HG03460 (cell line): ENCODE data around the gene C4BPA.

Source experiments
- ATAC-seq: cut with Tn5 transposase; IDR thresholded peaks from one replicate; pipeline ENCODE4 v1.9.1; 2021; ENCODE audit not compliant: unreplicated experiment

Gene C4BPA

GRCh38 chr1:207077012-207077411, 27.0 kb upstream of the C4BPA start:
- no peak for ATAC-seq

GRCh38 chr1:207077470-207078377, 26.3 kb upstream of the C4BPA start:
- no peak for ATAC-seq

DNA sequence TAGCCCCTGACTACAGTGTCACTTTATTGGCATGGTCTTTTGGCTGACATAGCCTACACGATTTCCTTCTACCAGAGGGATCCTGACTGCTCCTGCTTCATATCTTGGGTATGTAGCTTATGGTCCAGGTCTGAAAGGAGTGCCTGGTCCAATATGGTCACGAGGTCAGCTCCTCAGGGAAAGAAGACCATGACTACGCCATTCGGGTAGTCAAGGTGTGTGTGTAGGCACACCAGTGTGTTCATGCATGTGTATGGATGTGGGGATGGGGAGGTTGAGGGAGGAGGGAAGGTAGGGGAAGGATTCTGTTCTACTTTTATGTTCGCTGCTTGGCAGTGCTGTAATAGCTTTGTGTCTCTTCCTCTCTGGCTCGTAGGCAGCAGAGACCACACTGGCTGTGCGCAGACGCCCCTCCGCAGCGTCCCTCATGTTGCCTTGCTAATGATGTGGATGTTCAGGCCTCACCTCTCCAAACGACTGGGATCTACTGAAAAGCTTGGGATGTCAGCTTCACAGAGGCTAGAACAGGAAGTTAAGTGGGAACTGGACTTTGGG, 25.4 kb upstream of the C4BPA start:
- no peak for ATAC-seq

DNA sequence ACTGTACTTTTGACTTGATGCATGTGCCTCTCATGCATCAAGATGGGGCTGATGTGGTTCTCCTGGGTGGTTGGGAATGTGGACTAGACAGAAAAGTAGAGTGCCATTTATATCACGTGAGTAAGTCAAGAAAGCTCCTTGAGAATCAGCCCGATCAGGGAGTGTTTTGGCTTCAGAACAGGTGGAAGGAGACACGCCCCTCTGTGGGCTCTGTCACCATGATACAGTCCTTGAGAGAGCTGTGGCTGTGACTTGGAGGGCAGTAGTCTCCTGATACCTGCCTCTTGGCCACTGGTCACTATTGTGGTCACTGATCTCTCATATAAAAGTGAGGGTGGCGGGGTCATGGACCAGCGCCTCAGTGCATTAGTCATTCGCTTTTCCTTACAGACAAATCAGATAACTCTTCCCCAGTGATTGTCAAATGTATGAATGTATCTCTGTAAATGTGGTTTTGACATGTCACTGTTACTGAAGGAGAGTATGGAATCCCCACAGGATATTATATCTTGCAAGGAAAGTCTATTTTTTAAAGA, 24.3 kb upstream of the C4BPA start:
- ATAC-seq = no peak

DNA sequence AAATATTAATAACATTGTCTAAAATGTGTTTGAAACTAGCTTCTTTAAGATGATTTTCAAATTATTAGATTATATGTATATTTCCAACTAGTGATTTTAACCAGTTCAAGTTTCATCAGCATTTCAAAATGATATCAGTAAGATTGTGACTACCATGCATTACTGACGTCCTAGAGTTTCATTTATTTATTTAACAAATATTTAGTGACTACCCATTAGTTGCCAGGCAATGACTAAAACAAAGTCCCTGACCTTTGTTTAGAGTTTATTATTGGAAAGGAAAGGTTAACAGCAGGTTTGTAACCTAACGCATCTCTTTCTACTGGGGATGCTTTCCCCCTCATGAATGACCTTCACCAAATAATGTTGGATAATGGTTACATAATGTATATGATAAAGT, 22.9 kb upstream of the C4BPA start:
- no peak for ATAC-seq

GRCh38 chr1:207081806-207082205, 22.2 kb upstream of the C4BPA start:
- no peak for ATAC-seq

- ATAC-seq = no peak
Observed at GRCh38 chr1:207084232-207084631, 19.8 kb upstream of the C4BPA start.

DNA sequence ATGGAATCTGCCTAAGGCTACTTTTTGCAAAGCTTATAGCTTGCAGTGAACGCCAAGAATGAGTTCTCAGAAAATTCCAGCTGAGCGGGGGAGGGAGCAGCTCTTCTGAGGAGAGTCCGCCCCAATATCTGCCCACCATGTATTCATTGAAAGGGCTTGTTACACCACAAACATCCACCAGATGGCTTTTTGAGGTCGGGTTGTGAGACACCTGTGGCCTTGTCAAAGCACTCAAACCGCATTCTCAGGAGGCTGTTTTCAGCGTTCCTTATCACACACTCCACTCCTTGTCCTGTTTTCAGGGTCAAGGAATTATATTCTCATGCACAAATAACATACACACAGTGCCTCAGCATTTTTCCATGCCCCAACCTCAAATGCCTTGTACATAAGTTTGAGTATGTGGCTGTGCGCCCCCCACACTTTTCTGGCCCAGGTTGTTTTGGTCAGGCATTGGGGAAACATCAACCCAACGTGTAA, 19.3 kb upstream of the C4BPA start:
- ATAC-seq = no peak

DNA sequence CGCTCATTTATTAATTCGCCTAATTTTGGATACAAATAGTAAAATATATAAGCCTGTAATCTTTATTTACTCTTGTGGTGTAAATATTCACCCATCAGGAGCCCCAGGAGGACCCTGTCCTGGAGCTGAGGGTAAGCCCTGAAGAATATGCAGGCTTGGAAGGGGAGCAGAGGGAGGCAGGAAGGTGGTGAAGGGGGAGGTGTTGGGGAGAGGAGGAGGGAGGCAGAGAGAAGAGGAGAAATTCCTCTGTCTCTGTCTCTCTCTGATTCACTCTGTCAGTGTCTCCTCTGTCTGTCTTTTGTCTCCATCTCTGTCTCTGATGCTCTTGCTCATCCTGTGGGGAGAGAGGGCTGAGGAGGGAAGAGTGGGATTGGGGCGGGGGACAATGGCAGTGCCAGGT, 18.1 kb upstream of the C4BPA start:
- no peak for ATAC-seq

DNA sequence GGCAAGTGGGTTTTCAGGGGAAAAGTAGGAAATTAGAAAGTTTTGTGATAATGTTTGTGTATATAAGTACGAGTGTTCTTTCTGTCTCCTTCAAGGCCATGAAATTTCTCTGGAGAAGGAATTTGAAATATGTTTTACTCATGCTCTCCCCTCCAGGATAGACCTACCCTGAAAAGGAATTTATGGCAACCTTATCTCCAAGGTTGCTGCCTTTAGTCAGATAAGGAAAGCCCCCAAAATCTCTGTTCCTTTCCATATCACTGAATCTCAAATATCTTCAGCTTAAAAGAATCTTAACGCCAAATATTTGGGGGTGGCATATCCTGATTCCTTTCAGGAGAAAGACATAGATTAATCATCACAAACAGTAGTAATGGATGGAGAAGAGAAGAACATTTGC, 15.9 kb upstream of the C4BPA start:
- ATAC-seq = no peak

- no peak for ATAC-seq
Observed at GRCh38 chr1:207088701-207089626, 15.1 kb upstream of the C4BPA start, which contains the start of gene C4BPB. Gene C4BPB (plus strand): TSS chr1:207088860. CDS start chr1:207089532, 672 bp downstream.

- no peak for ATAC-seq
Observed at GRCh38 chr1:207089627-207090355, 14.2 kb upstream of the C4BPA start.

- ATAC-seq = no peak
Observed at GRCh38 chr1:207091200-207091908, 12.7 kb upstream of the C4BPA start.

- ATAC-seq = no peak
Observed at GRCh38 chr1:207093944-207094343, 10.1 kb upstream of the C4BPA start.

GRCh38 chr1:207097871-207098324, 6.1 kb upstream of the C4BPA start:
- ATAC-seq = peak; percentile 74

GRCh38 chr1:207101720-207102119, 2.3 kb upstream of the C4BPA start:
- no peak for ATAC-seq

GRCh38 chr1:207102146-207102545, 1.9 kb upstream of the C4BPA start:
- no peak for ATAC-seq

DNA sequence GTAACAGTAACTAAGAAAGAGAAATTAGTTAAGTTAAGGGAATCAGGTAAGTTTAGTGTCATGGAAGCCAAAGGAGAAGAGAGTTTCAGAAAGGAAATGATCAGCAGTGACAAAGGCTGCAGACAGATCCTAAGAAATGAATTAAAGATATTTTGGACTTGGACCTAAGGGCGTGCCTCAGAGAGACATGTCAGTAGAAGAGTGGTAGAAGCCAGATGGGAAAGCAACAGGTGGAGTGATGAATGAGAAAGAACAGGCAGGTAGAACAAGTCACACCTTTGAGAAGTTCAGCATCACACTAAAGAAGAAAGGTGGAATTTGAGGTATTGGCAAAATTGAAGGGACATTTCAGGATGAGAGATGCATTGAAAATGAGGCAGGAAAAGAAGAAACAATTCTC, 1.4 kb upstream of the C4BPA start:
- no peak for ATAC-seq

GRCh38 chr1:207109004-207109403, 5.0 kb downstream of the C4BPA start:
- ATAC-seq = no peak
